Measurements from ENCODE around the gene DAB1. TPM values are rescaled to one million over a fixed set of nuclear protein-coding genes. Genes with fewer than 3 reads are reported as not detected.

DAB1 gene
- total and polyA plus RNA-seq, 10 of the 15 experiments (the other 5 are each of a cell fraction or from before 2014, with no cell fraction given): 0.02 to 0.10 (median 0.03) TPM; not detected in 5

DNA sequence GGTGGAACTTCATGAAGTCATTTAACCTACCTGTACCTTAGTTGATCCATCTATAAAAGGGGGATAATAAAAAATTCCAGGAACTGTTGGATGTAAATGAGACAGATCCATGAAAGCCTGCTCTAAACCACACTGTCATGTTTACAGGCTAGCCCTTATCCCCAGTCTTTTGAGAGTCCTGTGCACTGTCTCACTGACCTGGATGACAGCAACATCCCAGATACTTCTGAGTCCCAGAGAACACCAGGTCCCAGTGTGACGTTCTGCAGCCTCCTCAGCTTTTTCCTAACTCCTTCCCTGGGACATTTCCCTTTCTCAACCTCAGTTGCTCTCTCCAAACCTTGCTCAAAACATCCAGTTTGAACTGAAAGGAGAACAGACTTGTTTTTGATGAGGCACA lies 292.6 kb downstream of the DAB1 start:
- ChIA-PET SMC1A (ENCODE audit: uncharacterized antibody, unreplicated experiment) (no interaction called here), CTCF (no interaction called here), POLR2A (no interaction called here), RAD21 (ENCODE audit: unreplicated experiment) (no interaction called here)
- FAIRE-seq (no peak), ATAC-seq (no peak), DNase-seq (ENCODE audit: low read depth, low spot score) (no peak)
- intact Hi-C loops (cut with micrococcal nuclease; ENCODE audit: unreplicated experiment) (no loop called here), in situ Hi-C loops (cut with MboI) (no loop called here)
- H3K79me2 ChIP-seq (ENCODE audit: control insufficient read depth, insufficient read depth, low read length): no peaks in the 10 kb centered on the region
- peaks cover 0 to 3% of the 10 kb centered on the region in 2 experiments; a peak in 1 of 4 replicates for H3K27me3 ChIP-seq (replicated peaks in 1 of 2; ENCODE audit: control insufficient read depth in 2 of 2, insufficient read depth in 2 of 2, low read length in 1 of 2)
- no peaks in the 10 kb centered on the region for H3K36me3 ChIP-seq (ENCODE audit: control insufficient read depth in 2 of 2, insufficient read depth in 2 of 2, low read length in 1 of 2)
- H4K20me1 ChIP-seq (ENCODE audit: control insufficient read depth, insufficient read depth): no peaks in the 10 kb centered on the region
- no peak overlapping the region for H3K4me2 ChIP-seq (ENCODE audit: control insufficient read depth, insufficient read depth)
- no peak for TF ChIP-seq ZNF24 (IDR thresholded peaks at IDR 0.05)
- TF ChIP-seq CREM (IDR thresholded peaks at IDR 0.05; ENCODE audit: low read depth): no peak
- no peak for TF ChIP-seq MEF2B (IDR thresholded peaks at IDR 0.05; ENCODE audit: partially characterized antibody, poor library complexity, severe bottlenecking)
- TF ChIP-seq TAF1 (IDR thresholded peaks at IDR 0.05; ENCODE audit: borderline replicate concordance, low read depth, low read length): no peak
- no peak for TF ChIP-seq ZNF207 (IDR thresholded peaks at IDR 0.05; ENCODE audit: borderline replicate concordance)
- TF ChIP-seq, protein P1, sequence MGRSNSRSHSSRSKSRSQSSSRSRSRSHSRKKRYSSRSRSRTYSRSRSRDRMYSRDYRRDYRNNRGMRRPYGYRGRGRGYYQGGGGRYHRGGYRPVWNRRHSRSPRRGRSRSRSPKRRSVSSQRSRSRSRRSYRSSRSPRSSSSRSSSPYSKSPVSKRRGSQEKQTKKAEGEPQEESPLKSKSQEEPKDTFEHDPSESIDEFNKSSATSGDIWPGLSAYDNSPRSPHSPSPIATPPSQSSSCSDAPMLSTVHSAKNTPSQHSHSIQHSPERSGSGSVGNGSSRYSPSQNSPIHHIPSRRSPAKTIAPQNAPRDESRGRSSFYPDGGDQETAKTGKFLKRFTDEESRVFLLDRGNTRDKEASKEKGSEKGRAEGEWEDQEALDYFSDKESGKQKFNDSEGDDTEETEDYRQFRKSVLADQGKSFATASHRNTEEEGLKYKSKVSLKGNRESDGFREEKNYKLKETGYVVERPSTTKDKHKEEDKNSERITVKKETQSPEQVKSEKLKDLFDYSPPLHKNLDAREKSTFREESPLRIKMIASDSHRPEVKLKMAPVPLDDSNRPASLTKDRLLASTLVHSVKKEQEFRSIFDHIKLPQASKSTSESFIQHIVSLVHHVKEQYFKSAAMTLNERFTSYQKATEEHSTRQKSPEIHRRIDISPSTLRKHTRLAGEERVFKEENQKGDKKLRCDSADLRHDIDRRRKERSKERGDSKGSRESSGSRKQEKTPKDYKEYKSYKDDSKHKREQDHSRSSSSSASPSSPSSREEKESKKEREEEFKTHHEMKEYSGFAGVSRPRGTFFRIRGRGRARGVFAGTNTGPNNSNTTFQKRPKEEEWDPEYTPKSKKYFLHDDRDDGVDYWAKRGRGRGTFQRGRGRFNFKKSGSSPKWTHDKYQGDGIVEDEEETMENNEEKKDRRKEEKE (IDR thresholded peaks at IDR 0.05): no peak
- TF ChIP-seq CBX3 (IDR thresholded peaks at IDR 0.05; ENCODE audit: borderline replicate concordance, low read depth): no peak
- TF ChIP-seq HCFC1 (IDR thresholded peaks at IDR 0.05; ENCODE audit: low read length): no peak
- TF ChIP-seq CBFB (IDR thresholded peaks at IDR 0.05; ENCODE audit: low read depth): no peak
- TF ChIP-seq, protein P2, sequence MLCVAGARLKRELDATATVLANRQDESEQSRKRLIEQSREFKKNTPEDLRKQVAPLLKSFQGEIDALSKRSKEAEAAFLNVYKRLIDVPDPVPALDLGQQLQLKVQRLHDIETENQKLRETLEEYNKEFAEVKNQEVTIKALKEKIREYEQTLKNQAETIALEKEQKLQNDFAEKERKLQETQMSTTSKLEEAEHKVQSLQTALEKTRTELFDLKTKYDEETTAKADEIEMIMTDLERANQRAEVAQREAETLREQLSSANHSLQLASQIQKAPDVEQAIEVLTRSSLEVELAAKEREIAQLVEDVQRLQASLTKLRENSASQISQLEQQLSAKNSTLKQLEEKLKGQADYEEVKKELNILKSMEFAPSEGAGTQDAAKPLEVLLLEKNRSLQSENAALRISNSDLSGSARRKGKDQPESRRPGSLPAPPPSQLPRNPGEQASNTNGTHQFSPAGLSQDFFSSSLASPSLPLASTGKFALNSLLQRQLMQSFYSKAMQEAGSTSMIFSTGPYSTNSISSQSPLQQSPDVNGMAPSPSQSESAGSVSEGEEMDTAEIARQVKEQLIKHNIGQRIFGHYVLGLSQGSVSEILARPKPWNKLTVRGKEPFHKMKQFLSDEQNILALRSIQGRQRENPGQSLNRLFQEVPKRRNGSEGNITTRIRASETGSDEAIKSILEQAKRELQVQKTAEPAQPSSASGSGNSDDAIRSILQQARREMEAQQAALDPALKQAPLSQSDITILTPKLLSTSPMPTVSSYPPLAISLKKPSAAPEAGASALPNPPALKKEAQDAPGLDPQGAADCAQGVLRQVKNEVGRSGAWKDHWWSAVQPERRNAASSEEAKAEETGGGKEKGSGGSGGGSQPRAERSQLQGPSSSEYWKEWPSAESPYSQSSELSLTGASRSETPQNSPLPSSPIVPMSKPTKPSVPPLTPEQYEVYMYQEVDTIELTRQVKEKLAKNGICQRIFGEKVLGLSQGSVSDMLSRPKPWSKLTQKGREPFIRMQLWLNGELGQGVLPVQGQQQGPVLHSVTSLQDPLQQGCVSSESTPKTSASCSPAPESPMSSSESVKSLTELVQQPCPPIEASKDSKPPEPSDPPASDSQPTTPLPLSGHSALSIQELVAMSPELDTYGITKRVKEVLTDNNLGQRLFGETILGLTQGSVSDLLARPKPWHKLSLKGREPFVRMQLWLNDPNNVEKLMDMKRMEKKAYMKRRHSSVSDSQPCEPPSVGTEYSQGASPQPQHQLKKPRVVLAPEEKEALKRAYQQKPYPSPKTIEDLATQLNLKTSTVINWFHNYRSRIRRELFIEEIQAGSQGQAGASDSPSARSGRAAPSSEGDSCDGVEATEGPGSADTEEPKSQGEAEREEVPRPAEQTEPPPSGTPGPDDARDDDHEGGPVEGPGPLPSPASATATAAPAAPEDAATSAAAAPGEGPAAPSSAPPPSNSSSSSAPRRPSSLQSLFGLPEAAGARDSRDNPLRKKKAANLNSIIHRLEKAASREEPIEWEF (IDR thresholded peaks at IDR 0.05; ENCODE audit: insufficient replicate concordance, low read depth, low read length): no peak
- TF ChIP-seq KLF5 (IDR thresholded peaks at IDR 0.05; ENCODE audit: partially characterized antibody): no peak
- no peaks in the 10 kb centered on the region for H3K4me1 ChIP-seq (ENCODE audit: control insufficient read depth, insufficient read depth, low read length)
- 0% methylated on average over 1 of the region's 1 CpG for WGBS (ENCODE audit: insufficient coverage, insufficient replicate concordance, low lambda C conversion rate, missing lambda C conversion rate)
- no peak overlapping the region for H2AFZ ChIP-seq (ENCODE audit: control insufficient read depth, low read depth, low read length)
- H3K9ac ChIP-seq (ENCODE audit: control insufficient read depth, insufficient read depth, low read length): no peak overlapping the region
- H3K9me3 ChIP-seq (replicated peaks; ENCODE audit: control insufficient read depth, insufficient read depth, low read length): no peaks in the 10 kb centered on the region
- H3K27ac ChIP-seq (ENCODE audit: control insufficient read depth, insufficient read depth): no peak overlapping the region
- no peak overlapping the region for H3K4me3 ChIP-seq
- BruUV-seq (replicated peaks): no TSS peak
